Esophagus muscularis mucosa (tissue), 4 donors: Measurements from ENCODE around the gene ANKFY1.
A peak's percentile ranks its signal among the peaks of the same experiment; 100 is the strongest.

Source experiments
- EP300 ChIP-seq: sonication (generic); formaldehyde crosslinking; IDR thresholded peaks from one replicate; pipeline ENCODE4 v1.6.1; 2017; ENCODE audit warnings: antibody characterized with exemption
- POLR2A ChIP-seq: fragments of 450-650 bp; IDR thresholded peaks from one replicate; pipeline ENCODE4 v1.6.1; 2017; ENCODE audit warnings: antibody characterized with exemption, moderate library complexity, mild to moderate bottlenecking, low read depth
- POLR2AphosphoS5 ChIP-seq, 2 donors: sonication (generic); formaldehyde crosslinking; IDR thresholded peaks; one replicate each; pipeline ENCODE4 v1.6.1; 2017; ENCODE audit warnings: antibody characterized with exemption in 2 of 2
- TF ChIP-seq, protein P1 (sequence below), 3 experiments: fragments of 200-600 bp in 2 of 3; fragments of 450-650 bp in 1 of 3; sonication (generic) in 2 of 3; IDR thresholded peaks; one replicate each; pipeline ENCODE4 v1.5.1; 2017 to 2019; ENCODE audit warnings: antibody characterized with exemption in 3 of 3, mild to moderate bottlenecking in 2 of 3, moderate library complexity in 1 of 3

DNA sequence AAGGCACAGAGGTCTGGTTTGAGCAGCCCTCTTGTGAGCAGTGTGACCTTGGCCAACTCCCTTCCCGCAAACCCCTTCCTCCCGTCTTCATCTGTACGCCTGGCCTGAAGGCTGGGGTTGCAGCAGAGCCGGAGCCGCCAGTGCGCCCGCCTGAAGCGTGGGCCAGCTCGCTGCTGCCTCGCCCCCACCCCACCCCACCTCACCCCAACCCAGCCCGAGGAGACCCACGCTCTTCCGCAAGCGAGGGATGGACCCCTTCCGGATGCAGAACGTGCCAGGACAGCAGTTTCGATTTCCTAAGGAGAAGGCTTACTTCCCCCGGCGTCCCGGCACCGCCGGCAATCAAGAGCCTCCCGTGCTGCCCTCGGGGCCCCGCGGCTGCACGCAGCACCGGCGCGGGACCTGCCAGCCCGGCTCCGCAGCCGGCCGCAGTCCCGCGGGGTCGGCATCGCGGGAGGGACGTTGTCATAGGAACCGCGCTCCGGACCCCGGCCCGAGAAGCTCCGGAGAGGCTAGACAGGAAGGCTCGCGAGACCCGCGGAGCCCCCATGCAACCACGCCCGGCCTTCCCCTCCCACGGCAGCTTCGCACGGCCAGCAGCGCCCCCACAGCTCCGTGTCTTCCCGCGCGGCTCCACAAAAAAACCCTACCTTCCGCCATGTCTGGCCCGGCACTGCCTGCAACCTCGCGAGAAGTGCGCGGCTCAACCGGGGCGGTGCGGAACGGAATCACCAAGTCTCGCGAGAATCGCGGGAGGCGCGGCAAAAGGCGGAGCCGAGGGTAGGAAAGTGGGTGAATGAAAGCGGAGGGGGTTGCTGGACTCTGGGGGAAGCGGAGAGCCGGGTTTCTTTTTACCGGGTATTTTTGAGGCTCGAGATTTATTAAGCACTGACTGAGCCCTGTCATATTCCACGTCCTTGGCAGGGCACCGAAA, at the start of gene ANKFY1:
- TF ChIP-seq POLR2AphosphoS5 (IDR thresholded peaks at IDR 0.05) (peak; percentile 88 to 91), POLR2A (peak; percentile 40), EP300 (no peak)
- TF ChIP-seq, protein P1, sequence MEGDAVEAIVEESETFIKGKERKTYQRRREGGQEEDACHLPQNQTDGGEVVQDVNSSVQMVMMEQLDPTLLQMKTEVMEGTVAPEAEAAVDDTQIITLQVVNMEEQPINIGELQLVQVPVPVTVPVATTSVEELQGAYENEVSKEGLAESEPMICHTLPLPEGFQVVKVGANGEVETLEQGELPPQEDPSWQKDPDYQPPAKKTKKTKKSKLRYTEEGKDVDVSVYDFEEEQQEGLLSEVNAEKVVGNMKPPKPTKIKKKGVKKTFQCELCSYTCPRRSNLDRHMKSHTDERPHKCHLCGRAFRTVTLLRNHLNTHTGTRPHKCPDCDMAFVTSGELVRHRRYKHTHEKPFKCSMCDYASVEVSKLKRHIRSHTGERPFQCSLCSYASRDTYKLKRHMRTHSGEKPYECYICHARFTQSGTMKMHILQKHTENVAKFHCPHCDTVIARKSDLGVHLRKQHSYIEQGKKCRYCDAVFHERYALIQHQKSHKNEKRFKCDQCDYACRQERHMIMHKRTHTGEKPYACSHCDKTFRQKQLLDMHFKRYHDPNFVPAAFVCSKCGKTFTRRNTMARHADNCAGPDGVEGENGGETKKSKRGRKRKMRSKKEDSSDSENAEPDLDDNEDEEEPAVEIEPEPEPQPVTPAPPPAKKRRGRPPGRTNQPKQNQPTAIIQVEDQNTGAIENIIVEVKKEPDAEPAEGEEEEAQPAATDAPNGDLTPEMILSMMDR (IDR thresholded peaks at IDR 0.05): peak in 2 of 3 experiments; percentile 12 to 46
